NCI-H2227 treated with DMSO at 0.1 percent for 48 hours (cell line): ENCODE data around the gene CES4A.
"Not testable (repeated sequence)": the region's sequence is repeated elsewhere in the genome, so short reads cannot be mapped to it uniquely, and the experiment has no call there.

Source experiments
- DNase-seq: peaks from one replicate; lab custom pipeline; 2025; lab: John Stamatoyannopoulos, UW

The CES4A gene

GRCh38 chr16:67022531-67023214, 34.3 kb downstream of the CES4A start:
- DNase-seq = no peak

DNA sequence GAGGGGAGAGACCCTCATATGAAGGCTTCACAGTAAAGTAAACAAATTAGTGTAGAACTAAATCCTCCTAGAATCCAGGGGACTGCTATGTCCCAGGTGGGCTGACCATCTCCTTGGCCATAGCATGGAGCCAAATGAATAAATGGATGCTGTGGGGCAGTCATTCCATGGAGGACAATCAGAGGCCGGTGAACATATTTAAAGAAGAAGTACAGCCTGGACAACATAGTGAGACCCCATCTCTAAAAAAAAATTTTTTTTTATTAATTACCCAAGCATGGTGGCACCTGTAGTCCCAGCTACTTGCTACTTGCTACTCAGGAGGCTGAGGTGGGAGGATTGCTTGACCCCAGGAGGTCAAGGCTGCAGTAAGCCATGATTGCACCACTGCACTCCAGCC, 35.3 kb downstream of the CES4A start:
- no peak for DNase-seq

DNA sequence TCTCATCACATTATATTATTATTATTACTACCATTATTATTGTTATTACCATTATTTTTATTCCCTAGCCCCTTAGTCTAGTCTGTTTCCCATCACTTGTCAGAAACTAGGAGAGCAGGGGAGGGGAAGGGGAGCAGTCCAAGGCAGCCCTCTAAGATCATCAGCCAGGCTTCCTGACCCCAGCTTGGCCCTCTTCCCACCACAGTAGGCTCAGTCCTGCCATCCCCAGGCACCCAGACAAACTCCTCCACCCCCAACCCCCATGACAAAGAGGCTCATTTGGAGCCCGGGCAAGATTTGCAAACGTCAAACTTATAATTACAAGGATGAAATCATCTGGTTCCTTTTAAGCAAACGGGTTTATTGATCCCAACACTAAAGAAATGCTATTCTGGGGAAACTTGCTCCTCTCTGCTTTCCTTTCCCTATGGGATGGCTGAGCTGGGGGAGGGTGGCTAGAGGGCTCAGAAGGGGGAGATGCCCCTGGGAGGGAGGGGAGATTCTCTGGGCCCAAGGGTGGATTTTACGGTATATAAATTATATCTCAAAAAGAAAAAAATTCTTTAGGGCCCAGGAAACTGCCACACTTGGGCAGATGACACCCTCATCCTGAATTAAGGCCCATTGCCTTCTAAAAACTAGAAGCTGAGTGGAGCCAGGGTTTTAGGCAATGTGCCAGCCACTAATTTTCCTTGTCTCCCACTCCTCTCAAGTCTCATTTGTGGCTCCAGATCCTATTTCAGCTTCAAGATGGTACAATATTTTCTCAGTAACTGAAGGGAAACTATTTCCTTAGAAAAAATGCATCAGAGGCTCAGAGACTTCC, 36.2 kb downstream of the CES4A start:
- peak; percentile 33 for DNase-seq

DNA sequence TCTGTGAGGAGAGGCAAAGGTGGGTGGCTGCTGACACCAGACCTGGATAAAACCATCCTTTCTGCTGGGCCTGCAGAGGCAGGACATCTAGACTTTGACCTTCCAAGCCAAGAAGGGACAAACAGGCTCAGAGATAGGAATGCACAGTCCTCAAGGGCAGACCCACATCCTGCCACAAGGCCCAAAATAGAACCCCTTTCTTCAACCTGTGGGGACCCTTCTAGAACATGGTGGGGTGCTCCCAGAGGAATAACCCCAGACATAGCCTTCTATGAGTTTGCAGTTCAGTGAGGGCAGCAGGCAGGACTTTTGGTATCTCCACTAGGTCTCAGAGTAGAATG, 36.8 kb downstream of the CES4A start:
- no peak for DNase-seq

GRCh38 chr16:67026570-67026969, 38.2 kb downstream of the CES4A start:
- DNase-seq = no peak

GRCh38 chr16:67027046-67027445, 38.7 kb downstream of the CES4A start:
- no peak for DNase-seq

DNA sequence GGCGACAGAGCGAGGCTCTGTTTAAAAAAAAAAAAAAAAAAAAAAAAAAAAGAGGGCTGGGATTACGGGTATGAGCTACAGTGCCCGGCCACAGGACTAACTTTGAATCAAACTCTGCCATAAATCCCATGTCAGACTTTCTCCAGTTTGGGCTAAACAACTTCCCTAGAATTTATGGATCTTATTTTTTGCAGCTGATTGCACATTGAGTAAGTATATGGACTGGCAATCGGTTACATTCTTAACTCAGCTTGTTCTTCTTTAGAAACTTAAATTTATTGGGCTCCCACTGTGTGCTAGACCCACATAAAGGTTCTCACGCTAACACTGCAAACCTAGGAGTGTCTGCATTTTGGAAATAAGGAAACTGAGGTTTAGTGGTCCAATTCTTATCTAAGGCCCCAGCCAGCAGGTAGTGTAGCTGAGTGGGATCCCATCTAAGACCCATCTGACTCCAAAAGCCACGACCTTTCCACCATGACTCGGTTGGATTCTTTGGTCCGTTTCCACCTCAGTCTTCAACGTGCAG, 39.8 kb downstream of the CES4A start:
- no peak for DNase-seq

- DNase-seq = peak; percentile 60
Observed at GRCh38 chr16:67028696-67029253, 40.4 kb downstream of the CES4A start, which contains the start of gene CBFB. Gene CBFB, plus strand, starts transcription at chr16:67029149. Its CDS starts 259 bp downstream, at chr16:67029408.

- no peak for DNase-seq
Observed at GRCh38 chr16:67029254-67030096, 41.1 kb downstream of the CES4A start.

DNA sequence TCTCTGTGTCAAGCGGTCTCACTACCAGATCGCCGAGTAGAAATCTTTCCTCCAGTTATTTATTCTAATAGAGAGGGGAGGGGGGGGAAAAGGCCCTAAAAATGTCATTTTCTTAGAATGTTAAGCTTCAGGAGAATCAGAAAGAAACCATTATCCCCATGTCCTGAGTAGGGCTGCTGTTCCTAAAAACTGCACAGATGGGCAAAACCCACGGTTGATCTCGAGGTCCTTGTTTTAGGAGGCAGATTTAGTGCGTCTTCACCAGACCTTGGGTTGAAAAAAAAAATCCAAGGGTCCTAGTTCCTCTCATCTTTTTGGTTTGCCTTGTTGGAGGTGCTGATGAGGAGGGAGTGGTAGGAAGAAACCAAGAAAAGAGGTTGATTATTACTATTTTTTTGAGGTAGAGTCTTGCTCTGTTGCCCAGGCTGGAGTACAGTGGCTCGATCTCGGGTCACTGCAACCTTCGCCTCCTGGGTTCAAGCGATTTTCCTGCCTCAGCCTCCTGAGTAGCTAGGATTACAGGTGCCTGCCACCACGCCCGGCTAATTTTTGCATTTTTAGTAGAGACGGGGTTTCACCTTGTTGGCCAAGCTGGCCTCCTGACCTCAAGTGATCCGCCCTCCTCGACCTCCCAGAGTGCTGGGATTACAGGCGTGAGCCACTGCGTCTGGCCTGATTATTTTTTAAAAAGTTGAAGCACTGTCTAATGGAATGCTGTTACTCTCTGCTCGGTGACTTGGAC, 42.0 kb downstream of the CES4A start:
- DNase-seq = no peak

- DNase-seq = no peak
Observed at GRCh38 chr16:67034487-67034886, 46.1 kb downstream of the CES4A start.

DNA sequence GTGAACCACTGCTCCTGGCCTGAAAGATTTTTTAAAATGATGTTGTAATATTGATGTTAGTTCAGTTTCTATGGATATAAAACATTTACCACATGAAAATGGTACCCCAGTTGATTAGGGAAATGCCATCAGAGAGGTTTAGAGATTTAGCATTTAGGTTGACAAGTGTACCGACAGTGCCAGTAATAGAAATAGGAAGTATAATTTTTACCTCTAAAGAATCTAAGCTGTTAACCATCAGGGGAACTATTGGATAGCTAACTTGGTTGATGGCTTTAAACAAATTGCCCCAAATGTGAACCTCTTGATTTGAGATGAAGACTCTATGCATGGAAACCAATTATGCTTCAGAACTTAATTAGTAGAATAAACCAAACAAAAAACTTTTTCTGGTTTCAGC, 47.0 kb downstream of the CES4A start:
- no peak for DNase-seq

GRCh38 chr16:67036323-67036741, 47.9 kb downstream of the CES4A start:
- DNase-seq = no peak

GRCh38 chr16:67039260-67040020, 51.1 kb downstream of the CES4A start:
- no peak for DNase-seq

DNA sequence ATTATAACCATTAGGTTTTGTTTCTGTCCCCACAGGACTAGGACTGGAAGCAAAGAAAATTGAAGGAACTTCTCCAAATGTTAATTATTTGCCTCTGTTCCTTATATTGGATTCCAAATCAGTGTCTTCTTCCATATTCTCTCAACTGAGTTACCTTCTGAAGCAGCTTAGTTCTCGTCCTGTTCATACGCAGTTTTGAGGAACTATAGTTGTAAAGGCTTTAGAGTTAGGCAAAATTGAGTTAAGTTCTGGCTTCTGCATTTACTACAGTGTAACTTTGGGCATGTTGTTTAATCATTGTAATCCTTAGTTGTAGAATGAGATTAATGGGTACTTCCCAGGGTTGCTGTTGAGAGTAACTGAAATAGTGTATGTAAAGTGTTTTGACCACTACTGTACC, 51.8 kb downstream of the CES4A start:
- DNase-seq = no peak

DNA sequence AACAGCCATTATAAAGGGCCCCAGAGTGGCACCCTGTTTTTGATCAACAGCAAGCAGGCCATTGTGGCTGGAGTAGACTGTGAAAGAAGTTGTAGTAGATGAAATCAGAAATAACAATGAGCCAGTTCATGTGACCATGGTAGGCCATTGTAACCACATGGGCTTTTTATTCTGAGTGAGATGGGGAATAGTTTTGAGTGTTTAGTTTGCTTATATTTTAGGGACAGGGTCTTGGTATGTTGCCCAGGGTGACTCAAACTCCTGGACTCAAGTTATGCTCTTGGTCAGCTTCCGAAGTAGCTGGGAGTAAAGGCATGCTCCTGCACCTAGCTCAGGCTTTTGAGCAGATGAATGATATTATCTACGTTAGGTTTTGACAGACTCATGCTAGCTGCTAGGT, 52.5 kb downstream of the CES4A start:
- no peak for DNase-seq

DNA sequence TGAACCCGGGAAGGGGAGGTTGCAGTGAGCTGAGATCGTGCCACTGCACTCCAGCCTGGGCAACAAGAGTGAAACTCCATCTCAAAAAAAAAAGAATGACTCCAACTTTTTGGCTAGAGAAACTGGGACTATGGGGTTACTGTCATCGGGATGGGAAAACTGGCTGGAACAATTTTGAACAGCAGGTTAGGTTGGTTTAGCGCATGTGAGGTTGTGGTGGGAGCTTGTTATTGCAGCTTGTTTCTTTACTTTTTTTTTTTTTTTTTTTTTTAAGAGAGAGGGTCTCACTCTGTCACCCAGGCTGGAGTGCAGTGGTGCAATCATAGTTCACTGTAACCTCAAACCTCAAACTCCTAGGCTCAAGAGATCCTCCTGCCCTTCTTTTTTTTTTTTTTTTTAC, 53.1 kb downstream of the CES4A start:
- not testable (repeated sequence) for DNase-seq

DNA sequence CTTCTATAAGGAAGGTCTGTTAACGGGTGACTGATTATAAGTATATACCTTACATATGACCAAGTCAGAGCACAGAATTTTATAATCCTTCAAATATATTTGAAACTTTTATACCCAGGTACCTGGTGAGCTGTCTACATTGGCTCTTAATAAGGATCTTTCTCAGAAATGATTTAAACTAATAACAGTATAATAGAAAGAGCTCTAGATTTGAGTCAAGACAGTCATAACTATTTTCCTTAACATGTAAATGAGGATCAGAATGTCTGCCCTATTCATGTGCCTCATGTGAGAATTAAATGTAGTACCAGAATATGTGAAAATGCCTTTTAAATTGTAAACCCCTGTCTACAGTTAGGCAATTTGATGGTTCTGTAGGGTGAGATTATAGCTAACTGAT, 55.0 kb downstream of the CES4A start:
- no peak for DNase-seq

GRCh38 chr16:67050796-67051195, 62.4 kb downstream of the CES4A start:
- DNase-seq = no peak

- DNase-seq = no peak
Observed at GRCh38 chr16:67052399-67052798, 64.0 kb downstream of the CES4A start.
